ENCODE measurements around the gene TRPM4. TPM values are rescaled to one million over a fixed set of nuclear protein-coding genes. Genes with fewer than 3 reads are reported as not detected.
A peak's percentile ranks its signal among the peaks of the same experiment; 100 is the strongest.

The TRPM4 gene
- total RNA-seq, 1 donor from 2014 or later = 3.1 TPM

DNA sequence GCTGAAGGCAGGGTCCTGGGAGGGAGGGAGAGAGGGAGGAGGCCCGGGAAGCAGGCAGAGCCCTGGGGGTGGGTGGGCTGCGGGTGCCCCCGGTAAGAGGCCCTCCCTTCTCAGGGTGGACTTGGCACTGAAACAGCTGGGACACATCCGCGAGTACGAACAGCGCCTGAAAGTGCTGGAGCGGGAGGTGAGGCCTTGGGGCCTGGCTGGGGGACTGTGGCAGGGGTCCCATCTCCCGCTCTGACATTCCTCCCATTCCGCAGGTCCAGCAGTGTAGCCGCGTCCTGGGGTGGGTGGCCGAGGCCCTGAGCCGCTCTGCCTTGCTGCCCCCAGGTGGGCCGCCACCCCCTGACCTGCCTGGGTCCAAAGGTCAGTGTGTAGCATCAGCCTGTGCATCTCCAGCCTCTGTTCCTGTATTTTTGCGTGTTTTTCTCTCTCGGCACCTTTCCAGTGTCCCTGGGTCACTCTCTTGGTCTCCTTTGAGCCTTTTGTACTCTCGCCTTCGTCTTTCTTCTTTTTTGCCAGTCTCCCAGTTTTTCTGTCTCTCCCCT is 53.4 kb downstream of the TRPM4 start:
- peaks cover 2% of the 10 kb centered on the region for H4K20me1 ChIP-seq (ENCODE audit: low read depth)
- Mint-ChIP-seq H3K9me3 (no peaks in the 10 kb centered on the region), H3K4me3 (peak overlapping the region; percentile 13), H3K27ac (no peak overlapping the region), H3K36me3 (no peaks in the 10 kb centered on the region), H3K4me1 (peaks cover 25% of the 10 kb centered on the region), H3K27me3 (ENCODE audit: insufficient read depth, low read depth) (peaks cover 7% of the 10 kb centered on the region)
- no peaks in the 10 kb centered on the region for H3K27me3 ChIP-seq
- no peak overlapping the region for H2AFZ ChIP-seq (replicated peaks)
- H3K79me2 ChIP-seq (ENCODE audit: low read depth) = no peaks in the 10 kb centered on the region
- peak overlapping the region; percentile 53 for H3K27ac ChIP-seq
- no peaks in the 10 kb centered on the region for H3K36me3 ChIP-seq
- peak; percentile 52 for DNase-seq (ENCODE audit: low spot score)
- no peaks in the 10 kb centered on the region for H3K9me3 ChIP-seq (ENCODE audit: low read depth)
- peak overlapping the region; percentile 68 for H3K4me2 ChIP-seq
- H3K9ac ChIP-seq = peak overlapping the region; percentile 15
- peaks cover 4% of the 10 kb centered on the region for H3K4me1 ChIP-seq
- H3K4me3 ChIP-seq = peak overlapping the region; percentile 44
- H3F3A ChIP-seq (ENCODE audit: low read depth) = peaks cover 23% of the 10 kb centered on the region
- no peak for TF ChIP-seq EZH2 (IDR thresholded peaks at IDR 0.05)
- no peak for TF ChIP-seq CTCF (IDR thresholded peaks at IDR 0.05)
- no peak for TF ChIP-seq EZH2phosphoT487 (IDR thresholded peaks at IDR 0.05)

DNA sequence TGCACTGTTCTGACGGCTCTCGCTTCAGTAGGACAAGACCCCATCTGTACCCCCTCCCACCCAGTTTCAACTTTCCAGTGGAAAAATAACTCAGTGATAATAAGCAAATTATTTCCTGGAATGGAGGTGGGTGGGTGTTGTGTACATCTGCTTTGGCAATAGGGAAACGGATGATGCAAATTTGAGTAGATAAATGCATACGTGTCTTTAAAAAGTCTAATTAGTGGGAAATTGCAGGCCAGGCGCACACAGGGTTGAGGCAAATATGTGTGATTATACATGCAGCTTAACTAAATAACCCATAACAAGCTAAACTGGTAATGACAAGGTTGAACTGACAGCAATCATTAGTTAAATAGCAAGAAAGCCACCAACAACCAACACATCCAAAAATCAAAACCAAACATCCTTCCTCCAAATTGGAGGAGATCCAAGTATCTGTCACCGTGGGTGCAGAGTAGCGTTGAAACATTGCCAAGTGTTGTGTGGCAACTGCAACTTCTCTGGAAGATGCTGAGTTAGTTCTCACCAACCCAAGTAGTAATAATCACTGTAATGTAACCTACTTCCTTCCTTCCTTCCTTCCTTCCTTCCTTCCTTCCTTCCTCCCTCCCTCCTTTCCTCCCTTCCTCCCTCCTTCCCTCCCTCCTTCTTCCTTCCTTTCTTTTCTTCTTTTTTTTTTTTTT is 54.6 kb downstream of the TRPM4 start:
- DNase-seq (ENCODE audit: low spot score) = no peak
- no peaks in the 10 kb centered on the region for H3K36me3 ChIP-seq
- no peaks in the 10 kb centered on the region for H3K79me2 ChIP-seq (ENCODE audit: low read depth)
- peaks cover 23% of the 10 kb centered on the region for H3F3A ChIP-seq (ENCODE audit: low read depth)
- H2AFZ ChIP-seq (replicated peaks) = no peak overlapping the region
- no peak overlapping the region for H3K4me2 ChIP-seq
- Mint-ChIP-seq H3K9me3 (no peaks in the 10 kb centered on the region), H3K4me1 (peaks cover 25% of the 10 kb centered on the region), H3K27me3 (ENCODE audit: insufficient read depth, low read depth) (peaks cover 7% of the 10 kb centered on the region), H3K36me3 (no peaks in the 10 kb centered on the region), H3K4me3 (no peak overlapping the region), H3K27ac (no peak overlapping the region)
- H3K4me3 ChIP-seq = no peak overlapping the region
- peaks cover 4% of the 10 kb centered on the region for H3K4me1 ChIP-seq
- H3K27me3 ChIP-seq = no peaks in the 10 kb centered on the region
- no peak overlapping the region for H3K27ac ChIP-seq
- H3K9me3 ChIP-seq (ENCODE audit: low read depth) = no peaks in the 10 kb centered on the region
- peaks cover 2% of the 10 kb centered on the region for H4K20me1 ChIP-seq (ENCODE audit: low read depth)
- H3K9ac ChIP-seq = no peak overlapping the region
- TF ChIP-seq CTCF (IDR thresholded peaks at IDR 0.05) (no peak), EZH2phosphoT487 (IDR thresholded peaks at IDR 0.05) (no peak), EZH2 (IDR thresholded peaks at IDR 0.05) (no peak)

DNA sequence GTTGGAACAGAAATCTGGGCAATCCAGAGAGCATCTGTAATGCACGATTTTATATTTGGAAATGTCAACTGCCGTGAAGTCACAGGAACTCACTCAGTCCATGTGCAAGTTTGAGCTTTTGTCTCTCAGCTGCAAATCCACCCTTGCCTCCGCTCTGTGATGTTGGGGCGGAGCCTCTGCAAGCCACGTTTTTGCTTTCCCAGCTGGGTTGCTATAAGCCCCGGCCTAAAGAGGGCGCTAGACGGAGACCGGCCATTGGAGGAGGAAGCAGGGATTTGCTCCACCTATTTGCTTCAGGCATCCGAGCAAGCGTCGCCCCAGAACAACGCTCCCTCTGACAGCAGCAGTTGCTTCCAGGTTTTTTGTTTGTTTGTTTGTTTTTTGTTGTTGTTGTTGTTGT is 56.2 kb downstream of the TRPM4 start:
- Histone ChIP-seq H3K4me3 (no peak overlapping the region), H3K9me3 (ENCODE audit: low read depth) (no peaks in the 10 kb centered on the region), H2AFZ (replicated peaks) (no peak overlapping the region), H3F3A (ENCODE audit: low read depth) (peaks cover 20% of the 10 kb centered on the region), H4K20me1 (ENCODE audit: low read depth) (peaks cover 2% of the 10 kb centered on the region), H3K36me3 (no peaks in the 10 kb centered on the region), H3K4me2 (no peak overlapping the region), H3K27ac (no peak overlapping the region), H3K27me3 (no peaks in the 10 kb centered on the region), H3K4me1 (peaks cover 4% of the 10 kb centered on the region), H3K79me2 (ENCODE audit: low read depth) (no peaks in the 10 kb centered on the region), H3K9ac (no peak overlapping the region)
- DNase-seq (ENCODE audit: low spot score) = no peak
- no peaks in the 10 kb centered on the region for H3K36me3 Mint-ChIP-seq
- TF ChIP-seq CTCF (IDR thresholded peaks at IDR 0.05) = peak; percentile 26
- no peak for TF ChIP-seq EZH2phosphoT487 (IDR thresholded peaks at IDR 0.05)
- no peak overlapping the region for H3K4me3 Mint-ChIP-seq
- H3K9me3 Mint-ChIP-seq = no peaks in the 10 kb centered on the region
- peaks cover 6% of the 10 kb centered on the region for H3K27me3 Mint-ChIP-seq (ENCODE audit: insufficient read depth, low read depth)
- H3K27ac Mint-ChIP-seq = no peak overlapping the region
- peaks cover 16% of the 10 kb centered on the region for H3K4me1 Mint-ChIP-seq
